Activated T-cell treated with anti-CD3 and anti-CD28 coated beads, Interleukin-2, amount 50 U/mL, for 24 hours (primary cell): ENCODE results near the gene MEGF11.

Experiments used
- DNase-seq: peaks from one replicate; pipeline ENCODE4 v3.0.0-alpha.2; 2020
- H3K27ac Mint-ChIP-seq: 2 replicates; pipeline ENCODE4 v1.8.0; 2020; ENCODE audit warnings: mild to moderate bottlenecking, mixed read lengths
- H3K27me3 Mint-ChIP-seq: 2 replicates; pipeline ENCODE4 v1.8.0; 2020; ENCODE audit warnings: mixed read lengths
- H3K36me3 Mint-ChIP-seq: 2 replicates; pipeline ENCODE4 v1.8.0; 2020; ENCODE audit warnings: low read depth, mixed read lengths
- H3K4me1 Mint-ChIP-seq: 2 replicates; pipeline ENCODE4 v1.8.0; 2020; ENCODE audit warnings: low read depth, mixed read lengths
- H3K4me3 Mint-ChIP-seq: 2 replicates; pipeline ENCODE4 v1.8.0; 2020; ENCODE audit warnings: mild to moderate bottlenecking, moderate library complexity, mixed read lengths
- H3K9me3 Mint-ChIP-seq: 2 replicates; pipeline ENCODE4 v1.8.0; 2020; ENCODE audit warnings: mixed read lengths

The MEGF11 gene

DNA sequence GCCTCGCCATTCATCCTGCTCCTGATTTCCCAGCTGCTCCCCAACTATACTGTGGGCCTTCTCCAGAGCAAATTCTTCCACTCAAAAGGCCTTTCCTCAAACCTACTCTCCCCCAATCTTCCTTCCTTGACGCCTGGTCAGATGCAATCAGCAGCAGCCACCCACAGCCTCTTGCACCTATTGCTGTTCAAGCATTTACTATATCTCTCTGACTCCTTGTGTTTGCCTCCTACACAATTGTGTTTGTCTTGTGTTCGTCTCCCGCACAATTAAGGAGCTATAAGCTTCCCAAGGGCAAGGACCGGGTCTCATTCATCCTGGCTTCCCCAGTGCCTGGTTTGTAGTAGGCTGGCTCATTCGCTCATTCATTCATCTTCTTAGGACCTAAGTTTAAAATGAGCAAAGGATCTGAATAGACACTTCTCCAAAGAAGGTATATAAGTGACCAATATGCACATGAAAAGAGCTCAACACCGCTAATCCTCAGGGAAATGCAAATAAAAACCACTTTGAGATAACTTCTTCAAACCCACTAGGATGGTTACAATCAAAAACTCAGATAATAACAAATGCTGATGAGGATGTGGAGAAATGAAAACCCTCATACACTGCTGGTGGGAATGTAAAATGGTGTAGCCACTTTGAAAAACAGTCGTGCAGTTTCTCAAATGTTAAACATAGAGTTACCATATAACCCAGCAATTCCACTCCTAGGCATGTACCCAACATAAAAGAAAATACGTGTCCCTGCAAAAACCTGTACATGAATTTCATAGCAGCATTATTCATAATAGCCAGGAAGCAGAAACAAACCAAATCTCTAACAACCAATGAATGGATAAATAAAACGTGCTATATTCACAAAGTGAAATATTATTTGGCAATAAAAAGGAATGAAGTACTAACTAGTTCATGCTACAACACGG, 31.0 kb downstream of the MEGF11 start:
- Mint-ChIP-seq H3K36me3 (no peaks in the 10 kb centered on the region), H3K4me1 (no peaks in the 10 kb centered on the region), H3K27ac (no peak overlapping the region), H3K27me3 (no peaks in the 10 kb centered on the region), H3K9me3 (no peaks in the 10 kb centered on the region), H3K4me3 (no peak overlapping the region)
- no peak for DNase-seq

- H3K9me3 Mint-ChIP-seq, result no peaks in the 10 kb centered on the region
- no peaks in the 10 kb centered on the region for H3K36me3 Mint-ChIP-seq
- no peaks in the 10 kb centered on the region for H3K4me1 Mint-ChIP-seq
- H3K4me3 Mint-ChIP-seq, result no peak overlapping the region
- H3K27ac Mint-ChIP-seq, result no peak overlapping the region
- no peak for DNase-seq
- H3K27me3 Mint-ChIP-seq, result no peaks in the 10 kb centered on the region
Measured at GRCh38 chr15:66221126-66221525, 32.4 kb downstream of the MEGF11 start.

GRCh38 chr15:66220601-66221000, 32.9 kb downstream of the MEGF11 start:
- Mint-ChIP-seq H3K4me3 (no peak overlapping the region), H3K27me3 (no peaks in the 10 kb centered on the region)
- DNase-seq, result no peak

DNA sequence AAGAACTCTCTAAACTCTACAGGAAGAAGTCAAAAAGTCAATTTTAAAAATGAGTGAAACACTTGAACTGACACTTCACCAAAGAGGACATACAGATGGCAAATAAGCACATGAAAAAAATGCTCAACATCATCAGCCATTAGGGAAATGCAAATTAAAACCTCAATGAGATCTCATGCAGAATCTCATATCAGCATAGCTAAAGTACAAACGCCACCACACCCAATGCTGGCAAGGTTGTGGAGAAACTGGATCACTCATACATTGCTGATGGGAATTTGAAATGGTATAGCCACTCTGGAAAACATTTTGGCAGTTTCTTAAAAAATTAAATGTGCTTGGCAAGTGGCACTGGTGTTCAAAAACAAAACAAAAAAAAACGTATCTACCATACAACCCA, 34.2 kb downstream of the MEGF11 start:
- DNase-seq, result no peak
- Mint-ChIP-seq H3K27me3 (no peaks in the 10 kb centered on the region), H3K9me3 (no peaks in the 10 kb centered on the region), H3K4me3 (no peak overlapping the region), H3K36me3 (no peaks in the 10 kb centered on the region), H3K27ac (no peak overlapping the region), H3K4me1 (no peaks in the 10 kb centered on the region)

More at GRCh38 chr15:66220601-66221000, 32.9 kb downstream of the MEGF11 start:
- H3K27ac Mint-ChIP-seq, result no peak overlapping the region
- no peaks in the 10 kb centered on the region for H3K36me3 Mint-ChIP-seq
- no peaks in the 10 kb centered on the region for H3K9me3 Mint-ChIP-seq
- H3K4me1 Mint-ChIP-seq, result no peaks in the 10 kb centered on the region

DNA sequence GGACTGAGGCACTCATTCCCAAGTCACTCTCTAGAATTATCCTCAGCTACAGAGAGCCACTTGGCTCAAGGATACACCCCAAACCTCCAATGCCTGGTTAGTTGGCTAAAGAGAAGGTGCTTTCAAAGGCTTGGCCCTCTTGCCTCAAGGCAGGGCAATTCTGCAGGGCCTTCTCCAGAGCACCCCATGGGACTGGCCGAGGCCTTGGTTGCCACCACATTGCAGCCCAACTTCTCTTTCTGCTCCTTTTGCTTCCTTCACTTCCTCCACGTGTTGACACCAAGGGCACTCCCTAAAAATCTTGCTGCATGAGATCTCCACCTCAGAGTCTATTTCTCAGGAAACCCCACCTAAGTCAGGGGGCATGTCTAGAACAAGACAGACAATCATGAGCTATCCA, 36.7 kb downstream of the MEGF11 start:
- Mint-ChIP-seq H3K27me3 (no peaks in the 10 kb centered on the region), H3K4me3 (no peak overlapping the region), H3K9me3 (no peaks in the 10 kb centered on the region), H3K27ac (no peak overlapping the region), H3K36me3 (no peaks in the 10 kb centered on the region), H3K4me1 (no peaks in the 10 kb centered on the region)
- DNase-seq, result no peak

- DNase-seq, result no peak
- Mint-ChIP-seq H3K36me3 (no peaks in the 10 kb centered on the region), H3K4me3 (no peak overlapping the region), H3K4me1 (no peaks in the 10 kb centered on the region), H3K27me3 (no peaks in the 10 kb centered on the region), H3K27ac (no peak overlapping the region), H3K9me3 (no peaks in the 10 kb centered on the region)
Measured at GRCh38 chr15:66215811-66216210, 37.7 kb downstream of the MEGF11 start.

GRCh38 chr15:66214246-66214645, 39.3 kb downstream of the MEGF11 start:
- H3K4me3 Mint-ChIP-seq, result no peak overlapping the region

DNA sequence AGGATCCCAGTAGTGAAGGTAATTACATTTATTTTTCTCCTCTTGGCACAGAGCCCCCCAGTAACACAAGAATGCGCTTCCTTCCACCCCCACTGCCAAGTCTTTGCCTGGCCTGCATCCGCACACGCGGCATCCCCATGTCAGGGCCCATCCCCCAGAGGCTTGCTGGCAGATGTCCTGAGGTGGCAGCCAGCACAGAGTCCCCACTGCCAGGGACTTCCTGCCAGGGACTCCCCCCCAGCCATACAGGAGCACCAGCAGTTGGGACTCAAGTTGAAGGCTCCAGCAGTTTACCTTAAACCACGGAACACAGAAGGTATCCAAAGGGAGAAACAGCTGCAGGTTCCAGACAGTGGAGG, 41.0 kb downstream of the MEGF11 start:
- Mint-ChIP-seq H3K27me3 (no peaks in the 10 kb centered on the region), H3K4me3 (no peak overlapping the region), H3K27ac (no peak overlapping the region), H3K36me3 (no peaks in the 10 kb centered on the region), H3K4me1 (no peaks in the 10 kb centered on the region), H3K9me3 (no peaks in the 10 kb centered on the region)
- DNase-seq, result no peak

More at GRCh38 chr15:66214246-66214645, 39.3 kb downstream of the MEGF11 start:
- no peaks in the 10 kb centered on the region for H3K36me3 Mint-ChIP-seq
- no peaks in the 10 kb centered on the region for H3K9me3 Mint-ChIP-seq
- no peaks in the 10 kb centered on the region for H3K4me1 Mint-ChIP-seq
- H3K27ac Mint-ChIP-seq, result no peak overlapping the region
- no peaks in the 10 kb centered on the region for H3K27me3 Mint-ChIP-seq
- DNase-seq, result no peak

DNA sequence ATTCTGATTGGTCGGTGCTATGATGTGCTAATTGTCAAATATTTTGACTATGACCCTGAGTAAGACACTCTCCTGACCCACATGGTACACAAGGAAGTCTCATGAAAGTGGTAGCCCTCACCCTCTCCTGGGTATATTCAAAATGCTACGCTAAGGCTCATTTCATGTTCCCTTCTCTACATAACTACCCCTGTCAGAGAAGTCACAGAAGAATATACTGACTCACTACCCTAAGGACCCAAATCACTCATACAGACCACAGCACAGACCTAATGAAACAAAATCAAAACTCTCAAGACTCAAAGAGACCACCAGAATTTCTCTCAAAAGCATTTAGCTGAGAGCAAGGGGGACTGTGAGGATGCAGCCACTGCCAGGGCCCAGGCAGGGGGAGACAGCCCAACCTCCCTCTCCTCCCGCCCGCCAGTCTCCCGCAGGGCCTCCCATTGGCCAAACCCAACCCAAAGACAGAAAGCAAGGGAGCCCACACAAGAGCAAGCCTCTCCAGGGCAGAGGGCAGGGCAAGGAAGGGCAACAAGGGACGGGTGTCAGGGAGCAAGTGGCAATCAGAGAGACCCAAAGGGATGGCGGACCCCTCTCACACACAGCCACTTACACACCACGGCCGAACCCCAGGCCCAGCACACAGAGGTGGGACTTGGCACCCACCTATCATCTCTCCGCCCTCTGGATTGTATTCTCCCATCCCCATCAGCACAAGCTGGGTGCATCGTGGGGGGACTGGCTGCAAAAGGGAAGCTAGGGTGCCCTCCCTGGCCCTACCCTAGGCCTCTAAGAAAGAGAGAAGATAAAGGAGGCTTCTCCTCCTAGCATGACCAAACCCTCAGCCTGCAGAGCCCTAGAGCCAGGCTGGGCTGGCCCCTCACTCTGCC, 41.6 kb downstream of the MEGF11 start:
- no peak for DNase-seq
- H3K9me3 Mint-ChIP-seq, result peaks cover 2% of the 10 kb centered on the region
- no peaks in the 10 kb centered on the region for H3K4me1 Mint-ChIP-seq
- no peak overlapping the region for H3K27ac Mint-ChIP-seq
- H3K27me3 Mint-ChIP-seq, result no peaks in the 10 kb centered on the region
- no peaks in the 10 kb centered on the region for H3K36me3 Mint-ChIP-seq
- H3K4me3 Mint-ChIP-seq, result no peak overlapping the region

DNA sequence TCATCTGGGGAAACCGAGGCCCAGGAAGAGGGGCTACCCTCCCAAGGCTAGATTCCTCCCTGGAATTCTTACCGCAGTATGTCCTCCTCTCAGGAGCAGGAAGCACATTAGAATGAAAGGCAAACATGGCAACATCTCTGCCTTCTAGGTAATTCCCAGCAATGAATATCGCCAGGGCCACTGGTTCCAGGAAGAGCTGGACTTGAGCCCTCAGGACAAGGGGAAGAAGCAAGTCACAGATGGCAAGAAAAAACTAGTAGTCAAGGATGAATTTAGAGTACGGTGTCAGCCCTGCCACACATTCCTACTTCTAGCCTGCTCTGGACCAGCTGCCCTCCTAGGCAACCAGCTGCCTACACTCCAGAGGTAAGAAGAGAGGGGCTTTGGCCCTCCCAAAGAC, 42.9 kb downstream of the MEGF11 start:
- Mint-ChIP-seq H3K4me3 (no peak overlapping the region), H3K27me3 (no peaks in the 10 kb centered on the region), H3K27ac (no peak overlapping the region), H3K36me3 (no peaks in the 10 kb centered on the region), H3K9me3 (peaks cover 6% of the 10 kb centered on the region), H3K4me1 (no peaks in the 10 kb centered on the region)
- DNase-seq, result no peak

DNA sequence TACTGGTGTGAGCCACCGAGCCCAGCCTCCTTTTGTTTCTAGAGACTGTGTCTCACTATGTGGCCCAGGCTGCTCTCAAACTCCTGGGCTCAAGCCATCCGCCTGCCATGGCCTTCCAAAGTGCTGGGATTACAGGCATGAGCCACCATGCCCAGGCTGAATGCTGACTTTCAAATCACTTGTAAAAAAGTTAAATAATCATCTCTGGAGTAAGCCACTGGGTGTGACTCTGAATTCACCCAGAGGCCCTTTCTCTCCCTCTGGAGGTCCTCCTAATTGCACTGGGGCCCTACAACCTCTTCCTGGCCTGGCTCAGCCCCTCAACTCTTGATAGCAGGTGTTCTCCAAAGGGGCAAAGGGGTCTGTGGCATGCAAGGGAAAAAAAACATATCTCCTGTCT, 54.8 kb downstream of the MEGF11 start:
- Mint-ChIP-seq H3K4me3 (no peak overlapping the region), H3K9me3 (no peaks in the 10 kb centered on the region), H3K27me3 (peaks cover 6% of the 10 kb centered on the region), H3K36me3 (no peaks in the 10 kb centered on the region), H3K4me1 (no peaks in the 10 kb centered on the region), H3K27ac (no peak overlapping the region)
- no peak for DNase-seq

- Mint-ChIP-seq H3K27me3 (peaks cover 8% of the 10 kb centered on the region), H3K27ac (no peak overlapping the region), H3K36me3 (no peaks in the 10 kb centered on the region), H3K4me1 (no peaks in the 10 kb centered on the region), H3K4me3 (no peak overlapping the region), H3K9me3 (no peaks in the 10 kb centered on the region)
- no peak for DNase-seq
Measured at GRCh38 chr15:66196602-66197001, 56.9 kb downstream of the MEGF11 start.

GRCh38 chr15:66195621-66196230, 57.8 kb downstream of the MEGF11 start:
- Mint-ChIP-seq H3K36me3 (no peaks in the 10 kb centered on the region), H3K27ac (no peak overlapping the region), H3K27me3 (peaks cover 8% of the 10 kb centered on the region), H3K4me3 (no peak overlapping the region), H3K4me1 (no peaks in the 10 kb centered on the region), H3K9me3 (no peaks in the 10 kb centered on the region)
- no peak for DNase-seq

DNA sequence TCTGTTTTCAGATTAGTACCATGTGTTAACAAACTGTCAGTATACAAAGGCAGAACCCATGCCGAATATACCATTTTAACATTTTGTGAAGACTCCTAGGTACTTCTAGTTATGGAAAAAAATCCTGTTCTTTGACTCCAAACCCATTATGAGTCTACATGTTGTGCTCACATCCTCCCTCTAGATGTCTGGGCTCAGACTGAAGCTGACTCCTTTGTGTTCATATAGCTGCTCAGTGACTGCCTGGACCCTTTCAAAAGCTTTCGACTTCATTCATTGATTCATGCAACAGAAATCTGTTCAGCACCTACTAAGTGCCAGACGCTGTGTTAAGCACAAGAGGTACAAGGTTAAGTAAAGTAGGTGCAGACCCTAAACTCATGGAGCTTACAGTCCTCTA, 60.5 kb downstream of the MEGF11 start:
- H3K27me3 Mint-ChIP-seq, result peaks cover 5% of the 10 kb centered on the region
- no peaks in the 10 kb centered on the region for H3K9me3 Mint-ChIP-seq
- no peaks in the 10 kb centered on the region for H3K36me3 Mint-ChIP-seq
- H3K4me3 Mint-ChIP-seq, result no peak overlapping the region
- H3K4me1 Mint-ChIP-seq, result no peaks in the 10 kb centered on the region
- no peak overlapping the region for H3K27ac Mint-ChIP-seq
- DNase-seq, result no peak
